ENCODE results near the gene NDE1. TPM values are rescaled to one million over a fixed set of nuclear protein-coding genes. Genes with fewer than 3 reads are reported as not detected.

Gene NDE1
- total RNA-seq, 1 donor from 2014 or later: 6.5 TPM

- no peak for DNase-seq (ENCODE audit: low read depth)
Measured at GRCh38 chr16:15732416-15732815, 82.4 kb downstream of the NDE1 start.

DNA sequence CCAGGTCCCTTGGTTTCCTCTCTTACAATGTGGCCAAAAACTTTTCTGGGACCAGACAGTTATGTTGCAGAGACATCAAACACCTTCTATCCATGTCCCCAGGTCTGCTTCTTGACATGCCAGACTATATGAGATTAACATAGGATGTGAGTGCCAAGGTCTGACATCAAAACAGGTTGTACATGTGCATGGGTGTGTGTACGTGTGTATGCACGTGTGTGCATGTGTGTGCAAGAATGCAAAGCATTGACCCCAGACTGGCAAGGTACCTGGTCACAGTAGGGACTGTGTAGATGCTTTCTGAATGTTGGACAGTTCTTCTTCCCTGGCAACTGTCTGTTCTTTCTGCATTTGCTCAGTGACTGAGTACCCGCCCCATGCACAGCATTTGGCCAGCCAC, 85.6 kb downstream of the NDE1 start:
- no peak for DNase-seq (ENCODE audit: low read depth)

- no peak for DNase-seq (ENCODE audit: low read depth)
Measured at GRCh38 chr16:15736529-15736928, 86.5 kb downstream of the NDE1 start.

DNA sequence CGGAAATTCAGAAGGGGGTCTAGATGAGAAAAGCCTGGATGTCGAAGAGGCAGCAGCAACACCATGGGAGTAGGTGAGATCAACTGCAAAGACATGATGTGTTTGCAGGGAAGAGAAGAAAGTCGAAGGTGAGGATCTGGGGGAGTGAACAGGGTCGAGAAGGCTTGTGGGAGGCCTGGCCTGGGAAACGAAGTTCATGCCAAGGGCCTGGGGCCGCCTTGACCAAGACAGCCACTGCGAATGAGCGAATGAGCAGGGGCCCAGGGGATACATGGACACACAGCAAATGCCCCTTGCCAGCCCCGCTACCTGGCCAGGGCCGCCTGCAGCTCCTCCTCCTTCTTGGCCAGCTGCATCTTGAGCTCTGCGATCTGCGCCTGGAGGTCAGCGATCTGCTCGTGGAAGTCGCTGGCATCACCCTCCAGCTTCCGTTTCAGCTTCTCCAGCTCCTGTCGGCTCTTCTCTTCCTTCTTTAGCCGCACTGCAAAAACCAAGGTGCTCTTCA, 87.1 kb downstream of the NDE1 start:
- DNase-seq (ENCODE audit: low read depth): no peak

- DNase-seq (ENCODE audit: low read depth): no peak
Measured at GRCh38 chr16:15739464-15739863, 89.4 kb downstream of the NDE1 start.

- DNase-seq (ENCODE audit: low read depth): peak; percentile 8
Measured at GRCh38 chr16:15739950-15740349, 89.9 kb downstream of the NDE1 start.

- DNase-seq (ENCODE audit: low read depth): no peak
Measured at GRCh38 chr16:15741207-15741871, 91.3 kb downstream of the NDE1 start.

DNA sequence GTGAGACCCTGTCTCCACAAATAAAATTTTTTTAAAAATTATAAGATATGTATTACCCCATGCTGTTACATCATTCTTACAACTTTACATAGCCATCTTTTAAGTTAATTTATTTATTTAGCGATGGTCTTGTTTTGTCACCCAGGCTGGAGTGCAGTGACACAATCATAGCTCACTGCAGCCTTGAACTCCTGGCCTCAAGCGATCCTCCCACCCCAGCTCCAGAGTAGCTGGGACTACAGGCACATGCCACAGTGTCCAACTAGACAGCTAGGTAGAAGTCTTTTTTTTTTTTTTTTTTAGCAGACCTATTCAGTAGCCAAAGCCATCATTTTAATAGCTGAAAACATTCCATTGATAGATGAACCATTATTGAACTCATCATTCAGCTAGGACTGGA, 92.7 kb downstream of the NDE1 start:
- no peak for DNase-seq (ENCODE audit: low read depth)

DNA sequence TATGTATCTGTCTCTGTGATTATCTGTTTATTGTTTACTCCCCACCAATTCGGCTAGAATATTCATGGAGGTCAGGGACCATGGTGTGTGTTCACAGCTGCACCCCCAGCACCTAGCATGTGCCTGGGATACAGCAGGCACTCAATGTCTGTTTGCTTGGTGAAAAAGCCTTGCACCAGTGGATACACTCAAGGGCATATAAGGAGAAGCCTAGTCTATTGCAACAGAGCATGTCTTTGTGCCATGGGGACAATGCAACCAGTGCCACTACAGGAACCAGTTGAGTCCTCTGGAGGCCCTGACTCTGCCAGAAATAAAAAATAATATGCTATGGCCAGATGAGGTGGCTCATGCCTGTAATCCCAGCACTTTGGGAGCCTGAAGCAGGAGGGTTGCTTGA, 93.6 kb downstream of the NDE1 start:
- DNase-seq (ENCODE audit: low read depth): no peak

DNA sequence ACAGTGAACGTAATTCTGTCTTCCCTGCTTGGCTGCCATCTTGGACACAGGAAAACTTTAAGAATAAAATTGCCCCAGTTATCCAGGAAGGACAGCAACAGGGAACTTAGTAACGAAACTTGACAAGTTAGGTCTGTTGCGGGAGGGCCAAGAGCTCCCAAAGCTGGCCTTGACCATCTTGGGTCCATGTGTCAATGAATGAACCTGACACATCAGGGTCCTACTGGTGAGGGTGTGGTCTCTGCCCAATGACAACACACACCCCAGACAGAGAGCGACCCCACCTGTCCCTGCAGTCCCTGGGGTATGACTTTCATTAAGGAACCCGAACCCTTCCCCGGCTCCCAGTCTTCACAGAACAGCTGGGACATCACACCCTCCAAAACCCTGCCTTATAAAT, 96.3 kb downstream of the NDE1 start:
- no peak for DNase-seq (ENCODE audit: low read depth)

GRCh38 chr16:15747937-15748336, 97.9 kb downstream of the NDE1 start:
- DNase-seq (ENCODE audit: low read depth): no peak

DNA sequence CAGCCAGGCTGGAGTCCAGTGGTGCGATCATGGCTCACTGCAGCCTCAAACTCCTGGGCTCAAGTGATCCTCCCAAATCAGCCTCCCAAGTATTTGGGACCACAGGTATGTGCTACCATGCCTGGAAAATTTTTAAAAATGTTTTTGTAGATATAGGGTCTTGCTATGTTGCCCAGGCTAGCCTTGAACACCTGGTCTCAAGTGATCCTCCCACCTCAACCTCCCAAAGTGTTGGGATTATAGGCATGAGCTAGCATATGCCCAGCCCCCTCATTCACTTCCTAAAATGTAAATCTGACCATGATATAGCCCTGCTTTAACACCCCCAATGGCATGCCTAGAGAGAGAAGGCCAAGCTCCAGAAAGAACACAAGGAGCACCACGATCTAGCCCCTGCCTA, 98.6 kb downstream of the NDE1 start:
- DNase-seq (ENCODE audit: low read depth): no peak

GRCh38 chr16:15749371-15749770, 99.3 kb downstream of the NDE1 start:
- no peak for DNase-seq (ENCODE audit: low read depth)

DNA sequence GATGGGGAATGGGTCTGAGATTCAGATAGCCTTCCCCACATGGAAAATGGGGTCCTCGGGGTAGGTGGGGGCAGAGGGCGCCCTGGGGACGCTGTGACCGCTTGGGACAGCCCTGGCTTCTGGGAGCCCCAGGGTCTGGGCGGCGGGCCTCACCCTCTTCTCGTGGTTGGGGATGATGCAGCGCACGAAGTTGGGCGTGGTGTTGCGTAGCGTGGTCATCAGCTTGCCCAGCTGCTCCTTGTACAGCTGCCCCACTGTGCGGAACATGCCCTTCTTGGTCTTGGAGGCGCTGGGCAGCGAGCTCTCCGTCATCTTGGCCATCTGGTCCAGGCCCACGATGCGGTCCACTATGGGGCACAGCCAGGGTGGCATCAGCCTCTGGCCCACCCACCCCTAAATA, 99.9 kb downstream of the NDE1 start:
- no peak for DNase-seq (ENCODE audit: low read depth)

GRCh38 chr16:15751940-15752339, 101.9 kb downstream of the NDE1 start:
- no peak for DNase-seq (ENCODE audit: low read depth)

DNA sequence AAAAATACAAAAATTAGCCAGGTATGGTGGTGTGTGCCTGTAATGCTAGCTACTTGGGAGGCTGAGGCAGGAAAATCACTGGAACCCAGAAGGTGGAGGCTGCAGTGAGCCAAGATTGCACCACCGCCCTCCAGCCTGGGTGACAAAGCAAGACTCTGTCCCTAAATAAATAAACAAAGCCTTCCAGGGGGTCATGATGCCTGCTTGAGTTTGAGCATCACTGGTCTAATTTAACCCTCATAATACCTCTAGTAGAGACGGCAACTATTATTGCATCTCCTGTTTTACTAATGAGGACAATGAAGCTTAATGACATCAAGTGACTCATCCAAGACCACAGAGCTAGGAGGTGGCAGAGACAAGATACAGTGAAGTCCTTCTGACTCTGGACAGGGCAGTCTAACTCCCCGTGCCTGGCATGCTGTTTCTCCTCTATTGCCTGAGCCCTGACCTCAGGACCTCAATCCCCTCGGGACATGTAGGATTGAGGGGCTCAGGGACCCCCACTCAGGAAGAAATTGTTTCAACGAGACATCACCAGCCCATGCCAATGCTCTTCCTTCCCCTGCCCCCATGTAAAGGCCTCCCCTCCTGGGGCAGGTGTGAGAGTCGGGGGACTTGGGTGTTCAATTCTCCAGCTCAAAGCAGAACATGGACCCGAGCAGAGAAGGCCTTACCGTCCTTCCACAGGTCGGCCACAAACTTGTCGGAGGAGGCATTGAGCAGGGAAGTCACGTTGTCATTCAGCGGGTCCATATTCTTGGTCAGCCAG, 102.9 kb downstream of the NDE1 start:
- DNase-seq (ENCODE audit: low read depth): no peak

DNA sequence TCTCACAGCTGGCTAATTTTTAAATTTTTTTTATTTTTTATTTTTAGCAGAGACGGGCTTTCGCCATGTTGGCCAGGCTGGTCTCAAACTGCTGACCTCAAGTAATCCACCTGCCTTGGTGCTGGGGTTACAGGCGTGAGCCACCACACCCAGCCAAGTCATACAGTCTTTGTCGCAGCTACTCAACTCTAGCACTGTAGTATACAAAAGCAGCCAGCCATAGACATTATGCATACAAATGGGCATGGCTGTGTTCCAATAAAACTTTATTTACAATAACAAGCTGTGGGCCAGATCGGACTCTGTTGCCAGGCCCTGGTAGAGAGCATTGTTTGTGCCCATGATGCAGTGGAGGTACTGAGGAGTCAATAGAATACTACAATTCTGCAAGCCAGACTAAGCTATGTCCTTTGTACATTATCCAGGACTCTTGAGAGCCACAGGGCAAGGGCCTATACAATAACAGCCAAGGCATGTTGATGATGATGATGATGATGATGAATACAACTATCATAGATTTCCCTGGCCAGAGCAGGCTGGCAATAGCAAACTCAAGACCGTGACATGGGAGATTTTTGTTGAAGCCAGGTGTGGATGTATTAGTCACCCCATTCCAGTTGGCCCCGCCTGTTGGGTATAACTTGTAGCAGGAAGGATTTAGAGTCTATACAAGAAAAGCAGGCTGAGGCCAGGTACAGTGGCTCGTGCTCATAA, 104.9 kb downstream of the NDE1 start:
- DNase-seq (ENCODE audit: low read depth): no peak

GRCh38 chr16:15757077-15757386, 107.0 kb downstream of the NDE1 start:
- DNase-seq (ENCODE audit: low read depth): no peak

GRCh38 chr16:15757630-15758251, 107.7 kb downstream of the NDE1 start:
- DNase-seq (ENCODE audit: low read depth): no peak

DNA sequence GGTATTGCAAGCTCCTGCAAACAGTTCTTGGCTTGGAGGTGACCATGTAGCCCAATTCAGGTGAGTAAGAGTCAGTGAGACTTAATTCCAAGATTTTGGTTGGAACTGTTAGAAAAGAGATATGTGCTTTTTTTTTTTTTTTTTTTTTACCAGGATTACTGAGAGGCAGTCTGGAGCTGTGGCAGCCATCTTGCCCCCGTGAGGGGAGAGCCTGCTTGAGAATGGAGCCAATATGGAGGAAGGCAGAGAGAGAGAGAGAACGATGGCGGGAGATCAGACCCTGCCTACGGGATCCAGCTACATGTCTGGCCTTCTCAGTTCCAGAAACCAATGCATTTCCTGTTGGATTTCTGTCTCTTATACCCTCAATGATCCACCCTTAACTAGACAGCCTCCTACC, 109.0 kb downstream of the NDE1 start:
- DNase-seq (ENCODE audit: low read depth): no peak

DNA sequence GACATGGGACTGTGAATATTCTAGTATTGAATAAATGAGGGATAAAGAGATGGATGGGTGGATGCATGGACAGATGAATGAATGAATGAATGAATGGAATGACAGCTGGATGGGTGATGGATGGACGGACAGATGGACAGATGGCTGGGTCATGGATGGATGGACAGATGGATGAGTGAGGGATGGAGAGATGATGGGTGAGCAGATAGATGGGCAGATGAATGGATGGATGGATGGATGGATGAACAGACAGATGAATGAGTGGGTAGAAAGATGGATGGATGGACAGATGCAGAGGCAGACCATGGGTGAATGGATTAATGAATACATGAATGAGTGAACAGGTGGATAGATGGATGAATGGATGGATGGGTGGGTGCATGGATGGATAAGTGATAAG, 110.1 kb downstream of the NDE1 start:
- no peak for DNase-seq (ENCODE audit: low read depth)

GRCh38 chr16:15764112-15764511, 114.1 kb downstream of the NDE1 start:
- DNase-seq (ENCODE audit: low read depth): no peak
